ENCODE results near the gene LTBP3.
A peak's percentile ranks its signal among the peaks of the same experiment; 100 is the strongest.
"Not testable (repeated sequence)": the region's sequence is repeated elsewhere in the genome, so short reads cannot be mapped to it uniquely, and the experiment has no call there.

LTBP3 gene

GRCh38 chr11:65571420-65571819, 13.3 kb upstream of the LTBP3 start:
- no peaks in the 10 kb centered on the region for H3K27me3 ChIP-seq (ENCODE audit: insufficient read depth, low read depth, severe bottlenecking)
- peak overlapping the region; percentile 67; the same call in 1 of the 2 replicates for H3K27ac ChIP-seq
- TF ChIP-seq CTCF (IDR thresholded peaks at IDR 0.05; ENCODE audit: low read depth, low read length), result no peak
- no peak for DNase-seq
- H3K36me3 ChIP-seq, result peaks cover 18% of the 10 kb centered on the region
- H3K4me3 ChIP-seq (ENCODE audit: low read depth, low read length), result no peak overlapping the region; the same call in 1 of the 2 replicates
- no peaks in the 10 kb centered on the region for H3K9me3 ChIP-seq (ENCODE audit: severe bottlenecking)

GRCh38 chr11:65569973-65570918, 12.1 kb upstream of the LTBP3 start, which contains the start of gene ZNRD2:
TSS of gene ZNRD2 (plus strand) at chr11:65570477. CDS start at chr11:65570492, 15 bp downstream.
- H3K27ac ChIP-seq, result peak within 1 kb of the TSS; percentile 90
- no peaks in the 10 kb centered on the region for H3K27me3 ChIP-seq (ENCODE audit: insufficient read depth, low read depth, severe bottlenecking)
- peak within 1 kb of the TSS; percentile 79 for H3K4me3 ChIP-seq (ENCODE audit: low read depth, low read length)
- peaks cover 18% of the 10 kb centered on the region for H3K36me3 ChIP-seq
- no peaks in the 10 kb centered on the region for H3K9me3 ChIP-seq (ENCODE audit: severe bottlenecking)
- peak; percentile 67 for TF ChIP-seq CTCF (IDR thresholded peaks at IDR 0.05; ENCODE audit: low read depth, low read length)
- DNase-seq, result peak; percentile 98

GRCh38 chr11:65569164-65569972, 11.2 kb upstream of the LTBP3 start:
- peak overlapping the region; percentile 90 for H3K27ac ChIP-seq
- no peak for TF ChIP-seq CTCF (IDR thresholded peaks at IDR 0.05; ENCODE audit: low read depth, low read length)

GRCh38 chr11:65565624-65566453, 7.7 kb upstream of the LTBP3 start:
- H3K27ac ChIP-seq, result no peak overlapping the region
- no peaks in the 10 kb centered on the region for H3K9me3 ChIP-seq (ENCODE audit: severe bottlenecking)
- TF ChIP-seq CTCF (IDR thresholded peaks at IDR 0.05; ENCODE audit: low read depth, low read length), result no peak
- H3K4me3 ChIP-seq (ENCODE audit: low read depth, low read length), result no peak overlapping the region
- H3K27me3 ChIP-seq (ENCODE audit: insufficient read depth, low read depth, severe bottlenecking), result no peaks in the 10 kb centered on the region
- DNase-seq, result no peak
- peaks cover 3% of the 10 kb centered on the region for H3K36me3 ChIP-seq

More at GRCh38 chr11:65569164-65569972, 11.2 kb upstream of the LTBP3 start:
- H3K36me3 ChIP-seq, result peaks cover 11% of the 10 kb centered on the region
- H3K9me3 ChIP-seq (ENCODE audit: severe bottlenecking), result no peaks in the 10 kb centered on the region
- no peaks in the 10 kb centered on the region for H3K27me3 ChIP-seq (ENCODE audit: insufficient read depth, low read depth, severe bottlenecking)
- DNase-seq, result no peak
- peak overlapping the region; percentile 79 for H3K4me3 ChIP-seq (ENCODE audit: low read depth, low read length)

GRCh38 chr11:65564879-65565559, 6.9 kb upstream of the LTBP3 start:
- not testable (repeated sequence) for DNase-seq; H3K27ac ChIP-seq; H3K27me3 ChIP-seq (ENCODE audit: insufficient read depth, low read depth, severe bottlenecking); H3K4me3 ChIP-seq (ENCODE audit: low read depth, low read length); H3K36me3 ChIP-seq; H3K9me3 ChIP-seq (ENCODE audit: severe bottlenecking)

Data from WERI-Rb-1 (cell line).